Cardiac fibroblast (primary cell): ENCODE results near the gene DOK5.

ENCODE experiments used
- DNase-seq, 2 donors: peaks; one replicate each; pipeline versions ENCODE4 v3.0.0 to v3.0.0-alpha.2; 2010; ENCODE audit warnings: low read depth in 2 of 2
- H3K4me3 ChIP-seq, 2 donors: replicated peaks in 1 of 2; 1 replicate in 1 of 2; 2 replicates in 1 of 2; pipeline ENCODE4 v1.5.1; 2011; ENCODE audit warnings: low read depth in 2 of 2, low read length in 2 of 2, mild to moderate bottlenecking in 2 of 2, moderate library complexity in 1 of 2
- TF ChIP-seq, protein P1 (sequence below): IDR thresholded peaks from one replicate; pipeline ENCODE4 v1.5.1; 2011; ENCODE audit warnings: low read depth, mild to moderate bottlenecking, low read length, inconsistent platforms

The DOK5 gene

DNA sequence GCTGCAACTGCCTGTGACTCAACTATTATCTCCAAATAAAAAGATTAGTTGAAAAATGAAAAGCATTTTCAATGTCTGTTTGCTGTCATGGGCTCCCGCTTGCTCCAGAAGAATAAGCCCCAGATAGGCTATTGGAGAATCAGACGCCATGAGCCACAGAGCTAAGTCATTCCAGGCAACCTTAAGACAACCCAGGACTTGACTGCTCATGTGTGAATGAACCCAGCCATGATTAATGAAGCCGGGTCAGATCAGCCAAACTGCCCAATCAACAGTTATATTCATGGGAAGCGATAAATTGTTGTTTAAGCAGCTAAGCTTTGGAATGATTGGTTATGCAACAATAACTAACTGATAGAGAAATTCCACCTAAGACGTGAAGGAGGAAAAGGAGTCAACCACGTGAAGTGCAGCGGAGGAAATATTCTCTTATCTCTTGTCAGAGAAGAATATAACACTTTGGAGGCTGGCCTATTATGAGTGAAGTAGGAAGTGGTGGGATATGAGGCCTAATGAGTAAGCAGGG is 64.2 kb downstream of the DOK5 start:
- H3K4me3 ChIP-seq = no peak overlapping the region
- TF ChIP-seq, protein P1, sequence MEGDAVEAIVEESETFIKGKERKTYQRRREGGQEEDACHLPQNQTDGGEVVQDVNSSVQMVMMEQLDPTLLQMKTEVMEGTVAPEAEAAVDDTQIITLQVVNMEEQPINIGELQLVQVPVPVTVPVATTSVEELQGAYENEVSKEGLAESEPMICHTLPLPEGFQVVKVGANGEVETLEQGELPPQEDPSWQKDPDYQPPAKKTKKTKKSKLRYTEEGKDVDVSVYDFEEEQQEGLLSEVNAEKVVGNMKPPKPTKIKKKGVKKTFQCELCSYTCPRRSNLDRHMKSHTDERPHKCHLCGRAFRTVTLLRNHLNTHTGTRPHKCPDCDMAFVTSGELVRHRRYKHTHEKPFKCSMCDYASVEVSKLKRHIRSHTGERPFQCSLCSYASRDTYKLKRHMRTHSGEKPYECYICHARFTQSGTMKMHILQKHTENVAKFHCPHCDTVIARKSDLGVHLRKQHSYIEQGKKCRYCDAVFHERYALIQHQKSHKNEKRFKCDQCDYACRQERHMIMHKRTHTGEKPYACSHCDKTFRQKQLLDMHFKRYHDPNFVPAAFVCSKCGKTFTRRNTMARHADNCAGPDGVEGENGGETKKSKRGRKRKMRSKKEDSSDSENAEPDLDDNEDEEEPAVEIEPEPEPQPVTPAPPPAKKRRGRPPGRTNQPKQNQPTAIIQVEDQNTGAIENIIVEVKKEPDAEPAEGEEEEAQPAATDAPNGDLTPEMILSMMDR = no peak
- peak in 1 of 2 donors; percentile 55 for DNase-seq

DNA sequence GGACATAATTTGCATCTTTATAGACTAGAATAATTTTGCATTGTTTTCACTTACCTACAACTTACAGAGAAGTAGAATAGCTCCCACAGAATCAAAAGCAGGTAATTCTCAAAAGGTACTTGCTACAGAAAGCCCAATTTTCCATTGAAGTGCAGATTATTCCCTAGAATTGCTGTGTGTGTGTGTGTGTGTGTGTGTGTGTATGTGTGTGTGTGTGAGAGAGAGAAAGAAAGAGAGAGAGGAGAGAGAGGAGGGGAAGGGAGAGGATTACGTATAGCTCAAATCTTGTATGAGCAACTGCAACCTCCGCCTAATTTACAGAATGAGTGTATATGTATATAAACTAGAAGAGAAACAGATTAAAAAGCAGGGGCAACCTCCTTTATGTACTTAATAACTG is 68.0 kb downstream of the DOK5 start:
- TF ChIP-seq, protein P1 = no peak
- no peak overlapping the region for H3K4me3 ChIP-seq

DNA sequence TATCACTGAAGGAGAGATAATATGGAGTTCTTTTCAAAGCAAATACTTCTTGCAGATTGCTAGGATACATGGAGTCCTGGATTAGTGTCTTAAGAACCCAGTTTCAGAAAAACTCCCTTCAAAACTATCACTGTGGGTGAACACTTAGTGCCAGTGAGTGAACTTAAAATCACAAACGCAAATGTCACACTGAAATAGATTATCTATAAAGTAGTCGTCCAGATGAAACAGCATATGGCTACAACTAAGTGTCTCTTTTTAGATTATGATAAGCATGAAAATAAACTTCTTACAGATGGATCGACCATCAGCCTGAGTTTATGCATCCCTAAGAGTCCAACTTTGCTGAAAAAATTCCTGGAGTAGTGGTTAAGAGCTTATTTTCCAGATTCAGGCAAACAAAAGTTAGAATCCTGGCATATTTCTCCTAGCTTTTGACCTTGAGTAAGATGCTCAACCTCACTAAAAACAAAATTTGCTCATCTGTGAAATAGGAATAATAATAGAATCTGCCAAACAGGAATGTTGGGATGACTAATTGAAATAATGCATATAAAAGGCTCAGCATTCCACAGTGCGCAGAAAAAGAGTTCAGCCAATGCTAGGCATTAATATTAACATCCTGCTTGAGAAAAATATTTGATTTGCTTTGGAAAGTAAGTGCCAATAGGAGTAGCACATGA is 70.4 kb downstream of the DOK5 start:
- TF ChIP-seq, protein P1 = no peak
- DNase-seq = peak; percentile 8 to 24
- no peak overlapping the region for H3K4me3 ChIP-seq

More for the DNA sequence above, 68.0 kb downstream of the DOK5 start:
- DNase-seq = no peak

DNA sequence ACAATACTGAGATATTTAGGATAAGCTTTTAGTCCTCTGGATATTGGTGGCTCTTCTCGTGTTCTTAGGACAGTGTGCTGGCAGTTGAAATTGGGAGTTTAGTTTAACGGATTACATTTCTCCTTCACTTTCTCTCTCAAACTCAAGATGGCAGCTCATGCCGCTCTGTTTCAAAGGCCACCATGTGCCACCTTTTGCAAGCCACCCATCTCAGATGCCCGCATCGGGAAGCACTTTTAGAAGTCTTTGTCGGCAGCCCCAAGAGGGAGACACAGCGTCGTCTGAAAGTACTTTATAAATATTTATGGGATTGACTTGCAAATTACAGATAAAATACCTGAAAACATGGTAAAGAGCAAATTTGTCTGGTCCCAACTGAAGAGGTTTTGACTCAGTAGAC is 73.5 kb downstream of the DOK5 start:
- H3K4me3 ChIP-seq = no peak overlapping the region
- DNase-seq = no peak
- TF ChIP-seq, protein P1 = no peak

DNA sequence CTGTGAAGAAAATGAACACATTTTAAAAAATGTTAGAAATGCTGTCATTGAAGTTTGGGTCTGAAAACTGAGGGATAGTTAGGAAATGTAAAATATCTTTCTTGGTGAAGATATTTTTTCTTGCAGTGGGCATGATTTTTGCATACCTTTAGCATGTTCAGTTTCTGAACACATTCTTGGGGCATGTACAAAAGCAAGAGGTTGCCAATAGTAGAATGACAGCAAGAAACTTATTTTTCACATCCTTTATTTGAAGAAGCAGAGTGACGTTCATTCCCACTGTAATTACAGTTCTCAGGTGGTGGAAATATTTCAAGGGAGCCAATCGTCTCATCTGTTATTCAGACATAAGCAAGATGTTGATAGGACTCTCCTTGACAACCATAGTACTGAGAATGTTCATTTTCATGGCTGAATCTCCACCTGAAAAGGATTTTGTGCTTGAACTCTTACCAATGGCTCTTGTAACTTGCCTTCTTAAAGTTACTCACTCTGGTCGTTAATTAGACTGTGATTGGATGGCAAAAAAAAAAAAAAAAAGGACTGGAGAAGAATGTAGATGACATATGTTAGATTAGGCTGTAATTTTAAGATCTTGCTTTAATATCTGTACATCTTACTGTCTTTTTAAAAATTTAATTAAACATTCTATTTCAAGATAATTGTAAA is 74.4 kb downstream of the DOK5 start:
- no peak overlapping the region for H3K4me3 ChIP-seq
- TF ChIP-seq, protein P1 = no peak
- peak; percentile 9 to 41 for DNase-seq

DNA sequence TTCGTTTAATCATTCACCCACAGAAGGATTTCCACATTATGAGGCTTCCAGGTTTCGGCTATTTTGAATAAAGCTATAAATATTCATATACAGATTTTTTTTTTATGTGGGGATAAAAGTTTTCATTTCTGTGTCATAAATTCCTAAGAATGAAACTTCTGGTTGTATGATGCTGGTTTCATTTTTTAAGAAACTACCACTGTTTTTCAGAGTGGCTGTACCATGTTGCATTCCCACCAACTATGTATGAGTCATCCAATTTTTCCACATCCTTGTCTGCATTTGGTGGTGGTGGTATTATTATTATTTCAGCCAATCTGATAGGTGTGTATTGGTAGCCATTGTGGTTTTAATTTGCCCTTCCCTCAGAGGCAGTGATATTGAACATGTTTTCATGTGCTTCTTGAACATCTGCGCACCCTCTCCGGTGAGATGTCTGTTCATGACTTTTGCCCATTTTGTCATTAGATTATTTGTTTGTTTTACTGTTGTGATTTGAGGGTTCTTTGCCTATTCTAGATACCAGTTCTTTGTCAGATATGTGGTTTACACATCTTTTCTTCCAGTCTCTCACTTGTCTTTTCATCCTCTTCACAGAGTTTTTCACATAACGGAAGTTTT is 75.5 kb downstream of the DOK5 start:
- TF ChIP-seq, protein P1 = no peak
- DNase-seq = peak in 1 of 2 donors; percentile 32
- no peak overlapping the region for H3K4me3 ChIP-seq
